HL-60 (cell line): ENCODE data around the gene CCDC97.

Experiments used
- POLR2AphosphoS5 ChIP-seq: IDR thresholded peaks from 2 replicates; pipeline ENCODE4 v1.6.1; 2012; ENCODE audit warnings: low read depth
- TF ChIP-seq, protein P1 (sequence below): IDR thresholded peaks from one replicate; pipeline ENCODE4 v1.5.1; 2011; ENCODE audit warnings: low read length, control low read depth, inconsistent platforms; ENCODE audit not compliant: insufficient read depth
- TF ChIP-seq, protein P2 (sequence below): IDR thresholded peaks from 2 replicates; pipeline ENCODE4 v1.6.1; 2012; ENCODE audit warnings: low read depth; ENCODE audit not compliant: insufficient replicate concordance

DNA sequence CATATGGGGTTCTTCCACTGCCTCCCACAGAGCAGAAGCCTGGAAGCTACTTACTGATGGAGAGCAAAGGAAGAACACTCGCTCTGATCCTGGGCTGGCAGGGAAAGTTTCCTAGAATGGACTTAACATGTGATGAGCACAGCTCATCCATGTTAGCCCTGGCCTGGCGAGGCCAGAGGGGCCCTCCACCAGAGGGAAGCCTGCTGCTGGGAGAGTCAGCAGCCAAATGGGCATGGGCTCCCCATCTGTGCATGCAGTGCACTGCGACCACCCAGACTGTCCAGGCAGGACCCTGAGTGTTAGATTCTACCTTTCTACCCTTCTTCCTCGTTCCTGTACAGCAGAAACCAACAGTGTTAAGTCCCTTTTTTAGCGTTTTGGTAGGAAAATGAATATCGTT, 36.9 kb upstream of the CCDC97 start:
- TF ChIP-seq, protein P1, sequence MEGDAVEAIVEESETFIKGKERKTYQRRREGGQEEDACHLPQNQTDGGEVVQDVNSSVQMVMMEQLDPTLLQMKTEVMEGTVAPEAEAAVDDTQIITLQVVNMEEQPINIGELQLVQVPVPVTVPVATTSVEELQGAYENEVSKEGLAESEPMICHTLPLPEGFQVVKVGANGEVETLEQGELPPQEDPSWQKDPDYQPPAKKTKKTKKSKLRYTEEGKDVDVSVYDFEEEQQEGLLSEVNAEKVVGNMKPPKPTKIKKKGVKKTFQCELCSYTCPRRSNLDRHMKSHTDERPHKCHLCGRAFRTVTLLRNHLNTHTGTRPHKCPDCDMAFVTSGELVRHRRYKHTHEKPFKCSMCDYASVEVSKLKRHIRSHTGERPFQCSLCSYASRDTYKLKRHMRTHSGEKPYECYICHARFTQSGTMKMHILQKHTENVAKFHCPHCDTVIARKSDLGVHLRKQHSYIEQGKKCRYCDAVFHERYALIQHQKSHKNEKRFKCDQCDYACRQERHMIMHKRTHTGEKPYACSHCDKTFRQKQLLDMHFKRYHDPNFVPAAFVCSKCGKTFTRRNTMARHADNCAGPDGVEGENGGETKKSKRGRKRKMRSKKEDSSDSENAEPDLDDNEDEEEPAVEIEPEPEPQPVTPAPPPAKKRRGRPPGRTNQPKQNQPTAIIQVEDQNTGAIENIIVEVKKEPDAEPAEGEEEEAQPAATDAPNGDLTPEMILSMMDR = no peak
- TF ChIP-seq, protein P2, sequence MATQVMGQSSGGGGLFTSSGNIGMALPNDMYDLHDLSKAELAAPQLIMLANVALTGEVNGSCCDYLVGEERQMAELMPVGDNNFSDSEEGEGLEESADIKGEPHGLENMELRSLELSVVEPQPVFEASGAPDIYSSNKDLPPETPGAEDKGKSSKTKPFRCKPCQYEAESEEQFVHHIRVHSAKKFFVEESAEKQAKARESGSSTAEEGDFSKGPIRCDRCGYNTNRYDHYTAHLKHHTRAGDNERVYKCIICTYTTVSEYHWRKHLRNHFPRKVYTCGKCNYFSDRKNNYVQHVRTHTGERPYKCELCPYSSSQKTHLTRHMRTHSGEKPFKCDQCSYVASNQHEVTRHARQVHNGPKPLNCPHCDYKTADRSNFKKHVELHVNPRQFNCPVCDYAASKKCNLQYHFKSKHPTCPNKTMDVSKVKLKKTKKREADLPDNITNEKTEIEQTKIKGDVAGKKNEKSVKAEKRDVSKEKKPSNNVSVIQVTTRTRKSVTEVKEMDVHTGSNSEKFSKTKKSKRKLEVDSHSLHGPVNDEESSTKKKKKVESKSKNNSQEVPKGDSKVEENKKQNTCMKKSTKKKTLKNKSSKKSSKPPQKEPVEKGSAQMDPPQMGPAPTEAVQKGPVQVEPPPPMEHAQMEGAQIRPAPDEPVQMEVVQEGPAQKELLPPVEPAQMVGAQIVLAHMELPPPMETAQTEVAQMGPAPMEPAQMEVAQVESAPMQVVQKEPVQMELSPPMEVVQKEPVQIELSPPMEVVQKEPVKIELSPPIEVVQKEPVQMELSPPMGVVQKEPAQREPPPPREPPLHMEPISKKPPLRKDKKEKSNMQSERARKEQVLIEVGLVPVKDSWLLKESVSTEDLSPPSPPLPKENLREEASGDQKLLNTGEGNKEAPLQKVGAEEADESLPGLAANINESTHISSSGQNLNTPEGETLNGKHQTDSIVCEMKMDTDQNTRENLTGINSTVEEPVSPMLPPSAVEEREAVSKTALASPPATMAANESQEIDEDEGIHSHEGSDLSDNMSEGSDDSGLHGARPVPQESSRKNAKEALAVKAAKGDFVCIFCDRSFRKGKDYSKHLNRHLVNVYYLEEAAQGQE = no peak
- TF ChIP-seq POLR2AphosphoS5 = no peak
